Endothelial cell of coronary artery (primary cell): ENCODE results near the gene CCDC38. TPM values are rescaled to one million over a fixed set of nuclear protein-coding genes. Genes with fewer than 3 reads are reported as not detected.

Experiments
- total RNA-seq: library from RNA; depleted of rRNA; stranded (reverse); fragments of >200 nt; gene quantifications from 2 replicates; pipeline ENCODE4 v1.2.3, GENCODE V29; 2014

The CCDC38 gene
- not detected in 2 replicates for total RNA-seq

DNA sequence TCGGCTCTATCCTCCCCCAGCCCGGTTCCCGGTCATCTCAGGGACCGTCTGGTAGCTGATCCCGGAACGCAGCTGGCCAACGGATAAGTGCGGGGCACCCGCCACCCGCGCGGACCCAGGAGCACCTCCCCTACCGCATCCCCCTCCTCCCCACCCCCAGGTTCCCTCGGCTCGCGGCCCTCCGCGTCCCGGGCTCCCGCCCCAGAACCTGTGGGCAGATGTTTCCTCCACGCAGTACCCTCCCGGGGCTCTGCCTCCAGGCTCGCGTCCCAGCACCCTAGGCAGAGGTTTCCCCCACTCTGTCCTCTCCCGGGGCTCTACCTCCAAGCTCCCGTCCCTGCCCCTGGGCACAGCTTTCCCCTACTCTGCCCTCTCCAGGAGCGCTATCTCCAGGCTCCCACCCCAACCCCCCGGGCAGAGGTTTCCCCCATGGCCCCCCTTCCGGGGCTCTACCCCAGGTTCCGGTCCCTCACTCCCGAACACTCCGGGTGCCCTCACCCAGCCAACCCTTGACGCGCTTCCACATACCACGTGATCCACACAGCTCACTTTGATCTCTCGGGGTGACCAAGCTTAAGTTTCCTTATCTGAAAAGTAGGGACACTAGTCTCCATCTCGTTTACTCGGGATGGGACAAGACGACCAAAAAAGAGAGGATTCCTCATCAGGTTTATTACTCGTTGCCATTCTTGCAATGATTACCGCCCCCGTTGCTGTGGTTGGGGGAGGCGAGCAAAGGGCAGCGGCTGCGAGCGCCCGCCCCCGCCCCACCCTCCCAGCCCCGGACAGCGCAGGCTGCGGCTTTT, at the start of gene CCDC38:
TSS of gene CCDC38 (minus strand) at position 91 of the 806 bp plus-strand sequence. CDS start 6,105 bp downstream, outside the sequence.

GRCh38 chr12:95943330-95943842, 972 bp upstream of the CCDC38 start, which contains the start of gene AMDHD1:
TSS of gene AMDHD1 (plus strand) at chr12:95943331. CDS start at chr12:95943399, 68 bp downstream.

DNA sequence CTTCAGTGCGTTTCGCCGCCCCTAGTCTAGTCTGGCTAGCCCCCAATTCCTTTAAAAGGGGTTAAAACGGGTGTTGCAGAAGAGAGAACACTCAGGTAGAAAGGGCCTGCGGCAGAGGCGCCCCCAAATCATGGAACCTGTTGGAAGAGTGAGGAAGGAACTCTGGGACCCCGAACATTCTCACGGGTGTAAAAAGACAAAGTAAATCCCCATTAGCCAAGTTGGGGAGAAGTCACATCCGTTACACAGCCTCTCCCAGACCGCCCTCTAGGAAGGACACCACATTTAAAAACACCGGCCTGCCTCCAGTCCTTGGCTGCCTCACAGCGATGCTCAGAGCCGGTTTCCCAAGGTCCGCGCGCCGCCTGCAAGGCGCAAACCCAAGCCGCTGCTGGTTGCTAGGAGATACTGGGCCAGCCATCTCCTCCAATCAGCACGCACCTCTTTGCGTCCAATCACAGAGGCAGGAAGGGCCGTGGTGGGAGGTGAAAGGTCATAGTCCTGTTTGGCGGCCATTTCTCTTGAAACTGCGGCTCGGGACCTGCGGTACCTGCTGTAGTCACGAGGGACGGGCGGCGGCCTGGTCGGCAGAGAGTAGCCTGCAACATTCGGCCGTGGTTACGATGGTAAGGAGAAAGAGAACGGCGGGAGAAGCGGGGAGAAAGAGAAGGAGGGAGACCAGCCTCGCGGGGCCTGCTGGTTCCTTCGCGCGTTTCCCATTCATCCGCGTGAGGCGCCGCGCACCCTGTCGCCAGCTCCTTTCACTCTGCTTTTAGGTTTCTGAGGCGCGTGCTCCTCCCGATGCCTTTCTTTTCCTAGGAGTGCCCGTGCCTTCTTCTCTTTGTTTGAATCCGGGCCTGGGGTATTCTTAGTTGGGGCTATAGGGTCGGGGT, 83.7 kb downstream of the CCDC38 start, which contains the start of gene SNRPF:
TSS of gene SNRPF (plus strand) at position 502 of the 893 bp plus-strand sequence. CDS start at position 624, 122 bp downstream.

Other genes starting within 250 kb of the CCDC38 start
- gene NTN4, start 151.8 kb downstream of the CCDC38 start, total RNA-seq, result 92.9 and 390 TPM in 2 replicates
- 24.5 and 33.1 TPM in 2 replicates for gene SNRPF, start 83.7 kb downstream of the CCDC38 start, total RNA-seq
- 0.09 TPM in 1 of 2 replicates, not detected in the other for gene AMDHD1, start 717 bp upstream of the CCDC38 start, total RNA-seq
- 0.19 and 0.54 TPM in 2 replicates for gene HAL, start 53.7 kb upstream of the CCDC38 start, total RNA-seq
- gene LTA4H, start 93.0 kb upstream of the CCDC38 start, total RNA-seq, result 75.8 and 103 TPM in 2 replicates